ENCODE results near the gene UCK2.

The UCK2 gene

DNA sequence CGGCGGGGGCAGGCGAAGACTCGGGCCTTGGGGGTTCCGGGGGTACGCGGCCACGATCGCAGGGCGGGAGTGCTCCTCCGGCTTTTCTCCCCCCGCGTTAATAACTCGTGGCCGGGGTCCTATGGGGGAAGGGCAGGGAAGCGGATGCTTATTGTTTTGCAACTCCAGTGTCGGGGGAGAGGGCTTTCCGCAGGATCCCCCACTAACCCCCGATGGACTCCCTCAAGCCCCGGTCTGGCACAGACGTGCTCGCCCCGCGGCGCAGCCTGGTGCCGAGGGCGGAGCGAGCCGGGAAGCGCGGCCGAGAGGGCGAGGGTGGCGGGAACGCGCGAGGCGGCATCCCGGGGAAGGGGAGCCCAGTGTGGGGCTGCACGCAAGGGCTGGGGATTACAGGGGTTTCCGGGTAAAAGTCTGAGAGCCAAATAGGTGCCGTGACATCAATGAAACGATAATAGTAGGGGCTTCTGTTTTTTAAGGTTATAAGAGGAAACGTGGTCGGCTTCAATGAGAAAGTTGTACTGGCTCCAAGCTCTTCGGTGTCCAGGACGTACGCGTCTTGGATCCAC, 772 bp downstream of the UCK2 start:
- peak; percentile 71 for TF ChIP-seq ZFX (IDR thresholded peaks at IDR 0.05)
- TF ChIP-seq, protein P1, sequence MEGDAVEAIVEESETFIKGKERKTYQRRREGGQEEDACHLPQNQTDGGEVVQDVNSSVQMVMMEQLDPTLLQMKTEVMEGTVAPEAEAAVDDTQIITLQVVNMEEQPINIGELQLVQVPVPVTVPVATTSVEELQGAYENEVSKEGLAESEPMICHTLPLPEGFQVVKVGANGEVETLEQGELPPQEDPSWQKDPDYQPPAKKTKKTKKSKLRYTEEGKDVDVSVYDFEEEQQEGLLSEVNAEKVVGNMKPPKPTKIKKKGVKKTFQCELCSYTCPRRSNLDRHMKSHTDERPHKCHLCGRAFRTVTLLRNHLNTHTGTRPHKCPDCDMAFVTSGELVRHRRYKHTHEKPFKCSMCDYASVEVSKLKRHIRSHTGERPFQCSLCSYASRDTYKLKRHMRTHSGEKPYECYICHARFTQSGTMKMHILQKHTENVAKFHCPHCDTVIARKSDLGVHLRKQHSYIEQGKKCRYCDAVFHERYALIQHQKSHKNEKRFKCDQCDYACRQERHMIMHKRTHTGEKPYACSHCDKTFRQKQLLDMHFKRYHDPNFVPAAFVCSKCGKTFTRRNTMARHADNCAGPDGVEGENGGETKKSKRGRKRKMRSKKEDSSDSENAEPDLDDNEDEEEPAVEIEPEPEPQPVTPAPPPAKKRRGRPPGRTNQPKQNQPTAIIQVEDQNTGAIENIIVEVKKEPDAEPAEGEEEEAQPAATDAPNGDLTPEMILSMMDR (conservative IDR thresholded peaks at IDR 0.05) = peak; percentile 13
- H3K27ac ChIP-seq = peak overlapping the region; percentile 99

DNA sequence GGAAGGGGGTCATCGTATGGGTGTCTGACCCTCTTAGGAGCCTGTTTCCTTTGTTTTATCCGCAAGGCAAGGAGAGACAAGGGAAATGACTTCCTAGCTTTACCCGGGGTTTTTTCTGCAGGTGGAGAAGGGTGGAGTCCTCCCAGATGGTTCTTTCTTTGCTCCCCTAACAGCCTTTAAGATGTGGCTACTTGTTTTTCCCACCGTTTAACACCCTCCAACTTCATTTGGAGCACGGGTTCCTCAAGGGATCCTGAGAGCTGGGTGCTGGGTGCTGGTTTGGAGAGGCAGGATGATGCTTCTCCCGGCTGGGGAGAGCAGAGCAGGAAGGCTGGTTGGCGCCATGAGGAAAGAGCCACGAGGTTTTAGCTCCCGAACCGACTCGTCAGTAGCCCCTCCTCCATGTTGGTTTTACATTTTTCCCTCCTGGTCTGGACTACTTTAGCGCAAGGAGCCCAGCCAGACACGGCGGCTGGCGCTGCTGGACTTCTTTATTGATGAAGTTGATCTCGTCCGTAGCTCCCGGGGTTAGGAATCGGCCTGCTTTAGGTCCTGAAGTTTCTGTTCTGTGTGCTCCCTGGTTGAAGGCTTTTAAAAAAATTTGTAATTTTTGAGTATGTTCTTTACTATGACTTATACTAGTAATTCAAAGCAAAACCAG, 1.4 kb downstream of the UCK2 start:
- no peak for TF ChIP-seq ZFX (IDR thresholded peaks at IDR 0.05)
- TF ChIP-seq, protein P1 (conservative IDR thresholded peaks at IDR 0.05) = no peak
- peak overlapping the region; percentile 99 for H3K27ac ChIP-seq

GRCh38 chr1:165829888-165830287, 2.5 kb downstream of the UCK2 start:
- peak overlapping the region; percentile 99 for H3K27ac ChIP-seq
- TF ChIP-seq ZFX (IDR thresholded peaks at IDR 0.05) = no peak
- TF ChIP-seq, protein P1 (conservative IDR thresholded peaks at IDR 0.05) = no peak

DNA sequence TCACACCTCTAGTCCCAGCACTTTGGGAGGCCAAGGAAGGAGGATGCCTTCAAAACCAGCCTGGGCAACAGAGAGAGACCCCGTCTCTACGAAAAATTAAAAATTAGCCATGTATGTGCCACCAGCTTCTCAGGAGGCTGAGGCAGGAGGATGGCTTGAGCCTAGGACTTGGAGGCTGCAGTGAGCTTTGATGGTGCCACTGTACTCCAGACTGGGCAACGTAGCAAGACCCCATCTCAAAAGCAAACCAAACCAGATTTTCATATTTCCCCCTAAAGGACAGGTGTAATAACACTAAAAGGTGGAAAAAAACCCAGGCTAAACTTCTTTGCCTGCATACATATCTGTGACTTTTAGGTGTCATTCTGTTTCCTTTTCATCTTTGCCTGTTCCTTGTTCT, 3.7 kb downstream of the UCK2 start:
- no peak overlapping the region for H3K27ac ChIP-seq
- TF ChIP-seq, protein P1 (conservative IDR thresholded peaks at IDR 0.05) = no peak
- TF ChIP-seq ZFX (IDR thresholded peaks at IDR 0.05) = no peak

DNA sequence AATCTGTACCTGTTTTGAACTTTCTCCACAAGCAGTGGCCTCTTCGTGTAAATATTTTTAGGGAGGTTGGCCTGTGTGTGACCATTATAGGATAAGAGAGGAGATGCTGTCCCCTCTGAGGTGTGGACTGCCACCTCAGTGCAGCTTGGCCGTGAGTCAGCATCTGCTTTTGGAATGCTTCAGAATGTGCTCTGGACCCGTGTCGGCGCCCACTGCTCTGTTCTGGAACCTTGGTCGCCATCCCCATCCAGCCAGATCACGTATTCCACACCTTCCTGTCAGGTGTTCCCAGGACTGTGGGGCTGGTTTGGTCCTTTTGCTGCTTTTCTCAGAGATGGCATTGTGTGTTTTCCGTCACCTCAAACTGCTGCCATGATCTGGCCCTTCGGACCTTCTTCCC, 5.5 kb downstream of the UCK2 start:
- no peak overlapping the region for H3K27ac ChIP-seq
- no peak for TF ChIP-seq ZFX (IDR thresholded peaks at IDR 0.05)
- TF ChIP-seq, protein P1 (conservative IDR thresholded peaks at IDR 0.05) = no peak

DNA sequence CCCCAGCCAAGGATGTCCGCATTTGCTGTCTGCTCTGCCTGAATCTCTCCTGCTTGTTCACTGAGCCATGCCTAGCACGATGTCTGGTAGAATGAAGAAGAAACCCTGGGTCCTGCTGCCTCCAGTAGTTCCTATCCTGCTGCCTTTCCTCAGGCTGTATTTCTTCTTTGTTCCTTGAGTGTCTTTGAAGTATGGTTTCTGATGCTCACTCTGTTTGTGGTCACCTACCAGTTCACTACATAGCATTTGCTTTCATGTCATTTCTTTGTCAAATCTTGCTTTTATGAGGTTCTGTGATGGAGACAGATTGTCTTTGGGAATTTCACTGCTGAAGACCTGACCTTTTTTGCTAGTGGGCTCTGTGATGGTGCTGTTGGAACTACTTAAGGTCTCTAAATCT, 5.9 kb downstream of the UCK2 start:
- no peak for TF ChIP-seq ZFX (IDR thresholded peaks at IDR 0.05)
- TF ChIP-seq, protein P1 (conservative IDR thresholded peaks at IDR 0.05) = no peak
- no peak overlapping the region for H3K27ac ChIP-seq

DNA sequence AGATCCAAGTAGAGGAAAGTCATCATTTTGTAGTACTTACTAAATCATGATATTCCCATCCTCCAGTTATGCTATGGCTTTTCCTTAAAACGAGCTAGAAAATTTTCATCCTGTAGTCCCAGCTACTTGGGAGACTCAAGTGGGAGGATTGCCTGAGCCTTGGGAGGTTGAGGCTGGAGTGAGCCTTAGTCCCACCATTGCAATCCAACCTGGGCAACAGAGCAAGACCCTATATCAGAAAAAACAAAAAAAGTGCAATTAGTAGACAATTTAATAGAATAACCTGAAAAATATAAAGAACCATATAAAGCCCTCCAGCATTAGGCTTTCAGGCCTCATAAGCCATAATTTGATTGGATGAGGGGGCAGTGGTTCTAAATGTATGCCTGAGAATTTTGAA, 6.8 kb downstream of the UCK2 start:
- H3K27ac ChIP-seq = no peak overlapping the region
- TF ChIP-seq ZFX (IDR thresholded peaks at IDR 0.05) = no peak
- TF ChIP-seq, protein P1 (conservative IDR thresholded peaks at IDR 0.05) = no peak
